OCI-LY7 (cell line): ENCODE results near the gene TNFRSF12A.

Experiments used
- CTCF ChIP-seq: fragments of 200-600 bp; sonication (generic); conservative IDR thresholded peaks from 2 replicates; pipeline ENCODE4 v1.5.1; 2014; ENCODE audit warnings: mild to moderate bottlenecking, antibody characterized with exemption, low read length, moderate library complexity, mixed read lengths
- EZH2phosphoT487 ChIP-seq: fragments of 200-600 bp; sonication (generic); IDR thresholded peaks from 2 replicates; pipeline ENCODE4 v1.6.1; 2018; ENCODE audit warnings: low read depth, borderline replicate concordance, mild to moderate bottlenecking, mixed run types, antibody characterized with exemption, low read length, moderate library complexity, mixed read lengths

GRCh38 chr16:2986623-2987188, 33.5 kb upstream of the TNFRSF12A start:
- TF ChIP-seq CTCF = no peak
- TF ChIP-seq EZH2phosphoT487 = no peak
